Measurements from ENCODE around the gene ADAMTS1. TPM values are rescaled to one million over a fixed set of nuclear protein-coding genes. Genes with fewer than 3 reads are reported as not detected.

Gene ADAMTS1
- total and polyA plus RNA-seq, 2 of the 13 experiments (the other 11 are each of a cell fraction or from before 2014, with no cell fraction given): 0.02 to 0.11 TPM

- no peak for TF ChIP-seq ZNF44 (CRISPR knock-in tag; IDR thresholded peaks at IDR 0.05)
- TF ChIP-seq ZNF550 (CRISPR knock-in tag; IDR thresholded peaks at IDR 0.05; ENCODE audit: borderline replicate concordance): no peak
These were observed 26.3 kb downstream of the ADAMTS1 start for GRCh38 chr21:26818906-26819305.

GRCh38 chr21:26815197-26815596 is 30.0 kb downstream of the ADAMTS1 start:
- no peaks in the 10 kb centered on the region for H4K20me1 ChIP-seq (ENCODE audit: insufficient read depth, low read length)
- H3K9me3 ChIP-seq (ENCODE audit: low read length): no peaks in the 10 kb centered on the region
- H3K79me2 ChIP-seq (ENCODE audit: insufficient read depth, low read length): no peaks in the 10 kb centered on the region
- no peak overlapping the region for H2AFZ ChIP-seq (ENCODE audit: low read length)
- no peak overlapping the region for H3K4me2 ChIP-seq (ENCODE audit: low read depth, low read length)
- H3K36me3 ChIP-seq (replicated peaks in 1 of 2; ENCODE audit: control insufficient read depth in 1 of 2, insufficient read depth in 2 of 2, low read length in 2 of 2): no peaks in the 10 kb centered on the region
- CTCF ChIA-PET (ENCODE audit: low intra/inter-chr PET ratio, low total read pairs): interaction anchor here (0.7 kb wide), 1 partner anchor 1930 kb away, joined by 3 read pairs; no protein-coding TSS in a partner anchor
- H3K9ac ChIP-seq (ENCODE audit: insufficient read depth, low read depth, low read length): no peak overlapping the region
- H3K4me3 ChIP-seq (replicated peaks in 1 of 3; ENCODE audit: insufficient read depth in 1 of 3, low read depth in 2 of 3, low read length in 3 of 3): no peak overlapping the region
- no TSS peak for BruUV-seq (replicated peaks)
- in situ Hi-C loops (cut with HindIII; ENCODE audit: extremely low pct_ligation_motif_present, low pct_unique_long_range_greater_than_20kb): no loop called here
- ATAC-seq: no peak
- no peak for FAIRE-seq
- no peaks in the 10 kb centered on the region; a peak in 1 of 5 replicates for H3K27me3 ChIP-seq (ENCODE audit: control insufficient read depth in 1 of 2, insufficient read depth in 2 of 2, low read length in 2 of 2)
- no peak overlapping the region for H3K27ac ChIP-seq (ENCODE audit: extremely low read length, insufficient read depth, low read length)
- DNase-seq (ENCODE audit: low spot score): no peak
- TF ChIP-seq ZNF138 (CRISPR knock-in tag; IDR thresholded peaks at IDR 0.05; ENCODE audit: low read depth) (no peak), ELF1 (CRISPR knock-in tag; IDR thresholded peaks at IDR 0.05) (no peak), ZNF562 (CRISPR knock-in tag; IDR thresholded peaks at IDR 0.05; ENCODE audit: borderline replicate concordance) (no peak), HNF1B (CRISPR knock-in tag; IDR thresholded peaks at IDR 0.05) (no peak), RBAK (CRISPR knock-in tag; IDR thresholded peaks at IDR 0.05) (no peak), MNT (IDR thresholded peaks at IDR 0.05) (no peak), THAP7 (CRISPR knock-in tag; IDR thresholded peaks at IDR 0.05) (no peak), SNRNP70 (IDR thresholded peaks at IDR 0.05; ENCODE audit: low read depth, low read length) (no peak), ZNF878 (CRISPR knock-in tag; IDR thresholded peaks at IDR 0.05) (no peak)
- intact Hi-C loops (cut with micrococcal nuclease; ENCODE audit: unreplicated experiment): no loop called here
- H3K4me1 ChIP-seq (ENCODE audit: insufficient read depth, low read length): no peaks in the 10 kb centered on the region
- POLR2A ChIA-PET: no interaction called here

More at GRCh38 chr21:26818906-26819305, 26.3 kb downstream of the ADAMTS1 start:
- ChIA-PET POLR2A (no interaction called here), CTCF (ENCODE audit: low intra/inter-chr PET ratio, low total read pairs) (no interaction called here)
- in situ Hi-C loops (cut with HindIII; ENCODE audit: extremely low pct_ligation_motif_present, low pct_unique_long_range_greater_than_20kb): no loop called here
- ATAC-seq: no peak
- Histone ChIP-seq H3K79me2 (ENCODE audit: insufficient read depth, low read length) (no peaks in the 10 kb centered on the region), H2AFZ (ENCODE audit: low read length) (no peak overlapping the region), H3K9me3 (ENCODE audit: low read length) (no peaks in the 10 kb centered on the region), H3K36me3 (replicated peaks in 1 of 2; ENCODE audit: control insufficient read depth in 1 of 2, insufficient read depth in 2 of 2, low read length in 2 of 2) (no peaks in the 10 kb centered on the region), H3K9ac (ENCODE audit: insufficient read depth, low read depth, low read length) (no peak overlapping the region), H3K4me1 (ENCODE audit: insufficient read depth, low read length) (no peaks in the 10 kb centered on the region), H3K27me3 (ENCODE audit: control insufficient read depth in 1 of 2, insufficient read depth in 2 of 2, low read length in 2 of 2) (no peaks in the 10 kb centered on the region; a peak in 1 of 5 replicates), H3K4me2 (ENCODE audit: low read depth, low read length) (no peak overlapping the region), H4K20me1 (ENCODE audit: insufficient read depth, low read length) (no peaks in the 10 kb centered on the region), H3K27ac (ENCODE audit: extremely low read length, insufficient read depth, low read length) (no peak overlapping the region), H3K4me3 (replicated peaks in 1 of 3; ENCODE audit: insufficient read depth in 1 of 3, low read depth in 2 of 3, low read length in 3 of 3) (no peak overlapping the region)
- intact Hi-C loops (cut with micrococcal nuclease; ENCODE audit: unreplicated experiment): no loop called here
- no peak for FAIRE-seq
- DNase-seq (ENCODE audit: low spot score): no peak
- no TSS peak for BruUV-seq (replicated peaks)
- WGBS (ENCODE audit: low lambda C conversion rate): 23% methylated on average over 2 of the region's 2 CpGs

All from HepG2 (cell line).